HG03066 (cell line): ENCODE measurements around the gene TNFSF13.
"Not testable (repeated sequence)": the region's sequence is repeated elsewhere in the genome, so short reads cannot be mapped to it uniquely, and the experiment has no call there.

Experiments
- ATAC-seq: cut with Tn5 transposase; IDR thresholded peaks from one replicate; pipeline ENCODE4 v1.9.1; 2021; ENCODE audit warnings: low read depth; ENCODE audit not compliant: unreplicated experiment

Gene TNFSF13

GRCh38 chr17:7589204-7589868, 30.8 kb downstream of the TNFSF13 start:
- no peak for ATAC-seq

GRCh38 chr17:7589891-7590691, 31.5 kb downstream of the TNFSF13 start, which contains the start of gene SOX15:
TSS of gene SOX15 (minus strand) at chr17:7590094. CDS start at chr17:7589676, 418 bp downstream.
- no peak for ATAC-seq

GRCh38 chr17:7590743-7591142, 32.2 kb downstream of the TNFSF13 start:
- no peak for ATAC-seq

- no peak for ATAC-seq
Measured at GRCh38 chr17:7591596-7591995, 33.0 kb downstream of the TNFSF13 start.

DNA sequence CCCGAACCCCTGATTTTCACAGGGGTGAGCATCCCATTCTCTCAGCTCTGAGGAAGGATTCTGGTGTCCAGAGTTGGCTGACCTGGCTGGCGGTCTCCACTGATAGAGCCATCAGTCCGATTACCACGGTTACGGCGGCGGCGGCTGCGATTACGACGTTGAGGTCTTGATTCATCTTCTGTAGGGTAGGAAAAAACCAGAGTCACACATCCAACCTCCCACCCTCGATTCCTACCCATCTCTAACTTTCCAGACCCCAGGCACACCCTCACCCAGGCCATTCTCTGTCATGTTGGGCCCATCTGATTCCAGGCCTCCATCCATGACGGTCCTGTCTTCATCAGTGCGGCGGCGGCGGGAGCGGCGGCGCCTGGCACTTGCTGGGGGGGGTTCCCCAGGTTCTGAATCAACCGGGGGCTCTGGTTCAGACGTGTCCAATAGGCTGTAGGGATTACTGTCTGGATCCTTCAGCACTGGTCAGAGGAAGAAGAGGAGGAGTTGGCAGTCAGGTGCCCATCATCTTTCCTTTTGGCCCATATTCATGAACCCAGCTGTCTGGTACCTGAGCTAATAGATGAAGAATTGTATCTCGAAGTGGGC, 34.0 kb downstream of the TNFSF13 start:
- ATAC-seq = no peak

DNA sequence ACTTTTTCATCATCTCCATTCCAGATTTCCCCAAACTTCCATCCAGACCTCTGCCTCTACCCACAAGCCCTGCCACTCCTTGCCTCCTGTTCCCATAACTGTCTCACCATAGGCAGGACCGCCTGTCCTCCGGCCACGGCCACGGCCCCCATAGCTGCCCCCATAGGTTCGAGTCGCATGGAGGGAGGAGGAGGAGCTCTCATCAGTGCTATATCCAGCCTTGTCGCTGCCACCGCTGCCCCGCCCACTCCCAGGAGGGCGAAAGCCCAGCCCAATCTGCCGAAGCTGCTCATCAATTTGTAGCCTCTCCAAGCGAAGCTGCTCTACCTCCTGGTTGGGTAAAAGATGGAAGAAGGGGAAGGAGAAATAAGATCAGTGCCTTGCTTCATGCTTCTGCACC, 34.7 kb downstream of the TNFSF13 start:
- ATAC-seq = no peak

- ATAC-seq = not testable (repeated sequence)
Measured at GRCh38 chr17:7597561-7597960, 39.0 kb downstream of the TNFSF13 start.

DNA sequence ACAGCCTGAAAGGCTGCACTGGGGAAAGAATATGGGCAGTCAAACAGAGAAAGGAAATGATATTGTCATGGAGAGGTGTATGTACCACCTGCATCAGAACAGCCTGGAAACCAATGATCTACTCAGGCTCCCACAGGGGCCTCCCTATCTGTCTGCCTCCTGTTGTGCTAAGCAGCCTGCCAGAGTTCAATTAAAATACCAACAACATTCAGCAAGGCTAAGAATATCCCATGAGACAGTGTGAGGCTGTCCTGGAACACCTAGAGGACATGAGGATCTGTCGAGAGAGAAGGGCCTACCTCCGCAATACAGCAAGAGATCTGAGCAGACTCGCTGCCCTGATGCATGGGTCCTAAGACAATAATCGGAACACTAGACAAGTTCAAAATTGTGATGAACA, 47.7 kb downstream of the TNFSF13 start:
- ATAC-seq = no peak

GRCh38 chr17:7610641-7611040, 52.1 kb downstream of the TNFSF13 start:
- no peak for ATAC-seq
